HG02678 (cell line): Measurements from ENCODE around the gene ADORA2A.

Source experiments
- ATAC-seq: cut with Tn5 transposase; IDR thresholded peaks from one replicate; pipeline ENCODE4 v1.9.1; 2021; ENCODE audit warnings: mild to moderate bottlenecking, moderate library complexity; ENCODE audit not compliant: unreplicated experiment

Gene ADORA2A

DNA sequence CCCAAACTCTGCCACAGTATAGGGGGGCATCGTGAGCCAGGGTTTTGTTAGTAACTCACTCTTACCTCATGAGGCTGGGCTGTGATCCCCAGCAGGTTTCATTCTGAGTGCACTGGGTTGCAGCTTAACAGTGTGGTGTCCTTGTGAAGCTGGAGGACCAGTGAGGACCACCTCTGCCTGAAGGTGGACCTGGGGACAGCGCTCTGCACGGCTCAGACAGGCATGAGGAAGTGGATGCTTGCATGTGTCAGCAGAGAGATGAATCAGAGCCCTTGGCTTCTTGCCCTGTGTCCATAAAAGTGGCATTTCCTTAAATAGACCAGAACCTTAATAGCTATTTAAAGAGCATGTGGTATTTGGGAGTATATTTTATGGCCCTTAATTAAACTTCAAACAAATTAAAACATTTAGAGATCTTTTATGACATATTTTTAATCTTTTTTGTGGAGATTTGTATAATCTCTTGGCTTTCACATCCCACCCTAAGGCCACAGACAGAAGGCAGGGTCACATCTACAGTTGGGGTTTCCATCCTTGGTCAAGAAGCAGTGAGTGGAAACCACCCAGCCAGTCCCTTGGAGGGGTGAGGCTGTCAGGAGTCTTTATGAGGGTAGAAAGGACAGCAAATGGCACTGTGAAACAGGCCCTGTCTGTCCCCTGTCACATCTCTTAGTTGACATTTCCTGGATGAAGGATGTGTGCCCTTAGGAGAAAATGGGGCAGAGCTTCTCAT is 24.8 kb upstream of the ADORA2A start:
- ATAC-seq = peak; percentile 38

DNA sequence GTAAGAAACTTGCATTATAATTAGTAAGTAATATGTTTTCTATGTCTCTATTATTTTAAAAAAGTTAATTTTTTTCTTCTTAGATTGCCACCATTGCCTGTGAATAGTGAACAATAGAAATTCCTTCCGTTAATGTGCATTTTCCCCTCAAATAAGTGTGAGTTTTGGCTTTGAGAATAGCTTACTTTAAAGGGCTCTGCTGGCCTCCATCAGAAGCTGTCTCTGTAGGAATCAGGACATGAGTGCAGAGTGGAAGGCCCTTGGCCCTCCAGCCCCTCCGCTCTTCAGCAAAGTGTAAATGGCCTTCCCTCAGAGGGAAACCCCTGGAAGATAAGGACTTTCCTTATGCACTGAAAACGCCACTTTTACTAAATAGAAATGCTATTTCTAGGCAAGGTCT is 24.1 kb upstream of the ADORA2A start:
- no peak for ATAC-seq

- no peak for ATAC-seq
These were observed 22.7 kb upstream of the ADORA2A start for GRCh38 chr22:24404561-24405275.

DNA sequence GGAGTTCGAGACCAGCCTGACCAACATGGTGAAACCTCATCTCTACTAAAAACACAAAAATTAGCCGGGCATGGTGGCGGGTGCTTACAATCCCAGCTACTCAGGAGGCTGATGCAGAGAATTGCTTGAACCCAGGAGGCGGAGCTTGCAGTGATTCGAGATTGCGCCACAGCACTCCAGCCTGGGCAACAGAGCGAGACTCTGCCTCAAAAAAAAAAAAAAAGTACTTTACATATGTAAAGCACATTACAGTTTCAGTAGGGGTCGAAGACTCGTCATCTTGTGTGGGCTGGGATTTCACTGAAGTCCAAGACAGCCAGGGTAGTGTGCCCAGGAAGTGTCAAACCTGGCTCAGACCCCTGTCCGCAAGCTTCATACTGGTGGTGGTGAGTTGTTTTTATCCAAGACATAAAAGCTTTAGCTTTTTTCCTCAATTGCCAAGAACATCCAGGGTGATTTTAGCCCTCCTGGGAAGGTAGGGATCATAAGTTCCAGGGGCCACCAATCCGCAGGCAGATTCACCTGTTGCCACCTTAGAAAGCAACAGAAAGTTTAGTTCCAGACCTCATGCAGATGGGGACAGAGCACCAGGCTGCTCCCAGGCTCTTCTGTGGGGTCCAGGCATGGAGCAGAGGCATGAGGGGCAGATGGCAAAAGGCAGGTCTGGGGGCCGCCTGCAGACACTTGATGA is 21.6 kb upstream of the ADORA2A start:
- no peak for ATAC-seq

- ATAC-seq = no peak
These were observed 20.8 kb upstream of the ADORA2A start for GRCh38 chr22:24406322-24407277.

DNA sequence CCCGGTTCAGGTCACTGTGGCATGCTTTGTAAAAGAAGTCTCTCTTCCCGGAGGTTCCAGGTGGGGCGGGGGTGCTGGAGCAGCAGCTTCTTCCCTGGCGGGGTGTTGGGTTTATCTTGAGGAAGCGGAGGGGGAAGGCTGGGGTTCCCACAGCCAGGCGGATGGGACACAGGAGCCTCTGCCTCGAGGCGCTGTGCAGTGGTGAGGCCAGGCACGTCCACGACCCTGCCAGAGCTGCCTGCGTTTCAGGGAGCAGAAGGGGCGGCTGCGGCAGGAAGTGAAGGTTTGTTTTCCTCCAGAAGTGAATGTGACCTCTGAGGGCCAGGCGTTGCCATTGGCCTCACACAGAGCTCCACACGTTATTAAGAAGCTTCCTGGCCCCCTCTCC is 20.1 kb upstream of the ADORA2A start:
- ATAC-seq = no peak

GRCh38 chr22:24407884-24408283 is 19.5 kb upstream of the ADORA2A start:
- no peak for ATAC-seq

DNA sequence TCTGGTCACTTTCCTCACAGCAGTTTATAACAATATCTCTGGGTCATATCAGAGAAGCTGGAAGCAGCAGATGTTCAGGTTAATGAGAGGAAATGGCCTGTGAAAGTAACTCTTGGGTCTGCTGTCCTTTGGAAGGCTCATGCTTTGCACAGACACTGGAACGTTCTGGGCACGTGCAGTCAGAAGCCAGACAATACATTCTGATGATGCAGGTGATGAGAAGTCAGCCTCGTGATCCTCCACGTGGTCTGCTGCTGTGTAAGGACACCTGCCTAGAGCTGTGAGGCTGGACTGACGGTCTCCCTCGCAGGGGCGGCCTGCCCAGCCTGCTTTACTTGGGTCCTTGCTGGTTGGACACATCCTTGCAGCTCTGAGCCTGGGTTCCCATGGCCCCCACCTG is 18.8 kb upstream of the ADORA2A start:
- ATAC-seq = no peak

DNA sequence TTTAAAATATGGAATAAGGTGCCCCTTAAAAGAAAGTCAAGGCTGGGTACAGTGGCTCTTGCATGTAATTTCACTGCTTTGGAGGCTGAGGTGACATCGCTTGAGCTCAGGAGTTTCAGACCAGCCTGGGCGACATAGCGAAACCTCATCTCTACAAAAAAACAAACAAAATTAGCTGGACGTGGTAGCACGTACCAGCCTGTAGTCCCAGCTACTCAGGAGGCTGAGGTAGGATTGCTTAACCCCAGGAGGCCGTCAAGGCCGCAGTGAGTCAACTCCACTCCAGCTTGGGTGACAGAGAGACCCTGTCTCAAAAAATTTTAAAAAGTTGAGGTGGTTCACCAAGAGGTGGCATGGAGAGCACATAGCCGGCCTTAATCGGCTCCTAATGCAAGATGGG is 17.7 kb upstream of the ADORA2A start:
- ATAC-seq = no peak

- ATAC-seq = no peak
These were observed 17.1 kb upstream of the ADORA2A start for GRCh38 chr22:24410110-24410856.

GRCh38 chr22:24411256-24412004 is 16.0 kb upstream of the ADORA2A start:
- no peak for ATAC-seq

- ATAC-seq = no peak
These were observed 15.1 kb upstream of the ADORA2A start for GRCh38 chr22:24412274-24412673.

DNA sequence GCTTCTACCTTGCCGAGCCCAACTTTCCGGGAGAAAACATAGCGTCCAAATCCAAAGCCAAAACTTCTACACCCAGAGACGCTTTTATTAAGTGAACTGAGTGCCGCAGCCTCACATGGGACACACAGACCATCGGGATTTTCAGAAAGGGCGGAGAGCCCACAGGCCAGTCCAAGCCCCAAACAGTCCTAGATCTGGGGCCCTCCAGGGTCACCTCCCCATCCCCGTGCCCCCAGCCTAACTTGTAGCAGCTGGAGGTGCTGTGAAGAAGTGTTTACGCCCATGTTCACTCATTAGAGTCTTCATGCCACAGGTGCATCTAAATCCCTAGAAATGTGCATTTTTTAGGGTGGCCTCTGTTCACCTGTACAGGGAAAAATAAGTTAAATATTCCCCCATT is 14.1 kb upstream of the ADORA2A start:
- no peak for ATAC-seq

- no peak for ATAC-seq
These were observed 13.5 kb upstream of the ADORA2A start for GRCh38 chr22:24413736-24414385.

DNA sequence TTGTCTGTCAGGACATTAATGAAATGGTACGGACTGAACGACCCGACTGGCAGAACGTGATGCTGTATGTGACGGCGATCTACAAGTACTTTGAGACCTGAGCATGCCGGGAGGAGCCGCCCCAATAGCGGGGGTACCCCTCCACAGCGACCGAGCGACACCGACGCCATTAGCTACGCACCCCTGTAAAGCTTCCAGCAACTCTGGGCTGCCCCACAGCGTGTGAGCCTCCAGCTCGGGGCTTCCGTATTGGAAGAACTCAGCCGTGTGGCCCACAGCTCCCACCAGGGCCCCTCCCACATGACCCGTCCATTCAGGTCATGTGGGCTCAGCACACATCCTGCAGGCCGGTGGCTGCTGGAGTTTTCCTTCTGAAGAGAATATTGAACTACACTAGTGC is 12.9 kb upstream of the ADORA2A start:
- no peak for ATAC-seq

DNA sequence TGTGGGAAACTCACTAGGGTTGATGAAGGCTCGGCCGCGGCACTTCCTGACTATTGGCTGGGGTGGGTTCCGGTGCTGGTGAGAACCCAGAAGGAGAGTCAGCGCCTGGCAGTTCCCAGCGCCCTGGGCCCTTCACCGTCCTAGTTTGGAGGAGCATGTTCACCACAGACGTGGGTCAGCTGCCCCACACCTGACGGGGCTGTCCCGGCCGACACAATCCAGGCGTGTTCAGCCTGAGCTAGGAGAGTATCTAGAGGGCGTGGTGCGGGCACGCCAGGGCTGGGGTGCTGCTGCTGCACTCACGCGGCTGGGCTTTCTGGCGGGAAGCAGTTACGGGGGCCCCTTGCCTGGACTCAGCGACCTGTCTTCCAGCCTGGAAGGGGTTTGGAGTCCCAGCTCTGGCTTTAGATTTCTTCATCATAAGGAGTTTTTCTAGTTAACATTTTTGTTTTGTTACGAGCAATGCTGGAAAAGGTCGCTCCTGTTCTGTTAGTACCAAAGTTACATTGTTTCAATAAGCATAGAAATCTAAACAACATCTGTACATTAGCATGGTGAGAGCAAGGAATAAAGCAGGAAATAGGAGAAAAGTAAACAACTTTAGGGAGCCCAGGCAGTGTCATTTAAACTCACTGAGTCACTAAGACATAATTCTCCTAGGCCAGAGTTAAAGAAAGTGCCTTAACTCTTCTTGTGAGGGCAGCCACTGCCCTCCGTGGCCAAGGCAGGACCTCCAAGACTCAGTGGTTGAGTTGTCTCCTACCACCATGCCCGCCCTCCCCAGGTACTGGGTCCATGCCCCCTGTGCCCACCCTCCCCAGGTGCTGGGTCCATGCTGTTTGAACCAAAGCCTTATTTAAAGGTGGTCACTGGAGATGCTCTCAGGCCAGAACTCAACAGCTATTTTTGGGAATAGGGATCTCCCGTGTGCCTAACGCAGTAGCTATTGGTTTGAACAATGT is 12.1 kb upstream of the ADORA2A start:
- ATAC-seq = no peak

GRCh38 chr22:24416095-24416494 is 11.3 kb upstream of the ADORA2A start:
- ATAC-seq = no peak

- ATAC-seq = no peak
These were observed 10.8 kb upstream of the ADORA2A start for GRCh38 chr22:24416611-24417010.
